Ramos (cell line): ENCODE results near the gene TMEM158.

Source experiments
- in situ Hi-C: fragments of 300-500 bp; cut with MboI; formaldehyde crosslinking; loops from one replicate; pipeline ENCODE4 v1.14.3; 2022; ENCODE audit warnings: low sequenced_read_pairs; ENCODE audit not compliant: unreplicated experiment

TMEM158 gene

DNA sequence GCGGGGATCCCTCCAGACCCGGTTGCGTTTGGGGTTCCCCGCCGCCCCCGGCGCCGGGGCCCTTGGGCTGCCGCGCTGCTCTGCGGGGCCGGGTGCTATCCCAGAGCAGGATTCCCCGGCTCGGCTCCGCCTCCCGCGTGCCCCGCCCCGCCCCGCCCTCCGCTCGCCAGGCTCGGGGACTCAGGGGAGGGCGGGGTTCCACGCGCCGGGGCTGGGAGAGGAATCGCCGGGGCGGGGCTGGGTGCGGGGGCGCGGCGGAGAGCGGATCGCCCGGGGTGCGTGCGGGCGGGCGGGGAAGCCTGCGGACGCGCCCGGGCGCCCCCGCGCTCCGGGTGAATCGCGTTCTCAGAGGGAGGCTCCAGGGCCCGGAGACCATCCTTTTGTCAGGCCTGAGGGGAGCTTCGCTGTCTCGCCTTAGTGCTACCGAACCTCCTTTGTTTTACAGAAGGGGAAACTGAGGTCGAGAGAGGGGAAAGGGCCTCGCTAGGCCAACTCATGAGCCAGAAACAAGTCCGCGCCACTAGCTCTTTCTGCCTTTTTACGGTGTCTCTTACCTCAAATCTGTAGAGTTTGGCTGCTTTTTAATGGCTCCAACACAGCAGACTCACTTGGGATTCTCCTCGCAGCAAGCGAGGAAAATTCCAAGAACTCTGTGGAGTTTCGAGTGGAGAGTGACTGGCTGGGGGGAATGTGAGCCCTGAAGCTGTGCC is at the start of gene TMEM158:
Gene TMEM158 (minus strand): TSS at position 82 of the 710 bp plus-strand sequence. CDS start 260 bp downstream, outside the sequence.
- in situ Hi-C loops = no loop called here

DNA sequence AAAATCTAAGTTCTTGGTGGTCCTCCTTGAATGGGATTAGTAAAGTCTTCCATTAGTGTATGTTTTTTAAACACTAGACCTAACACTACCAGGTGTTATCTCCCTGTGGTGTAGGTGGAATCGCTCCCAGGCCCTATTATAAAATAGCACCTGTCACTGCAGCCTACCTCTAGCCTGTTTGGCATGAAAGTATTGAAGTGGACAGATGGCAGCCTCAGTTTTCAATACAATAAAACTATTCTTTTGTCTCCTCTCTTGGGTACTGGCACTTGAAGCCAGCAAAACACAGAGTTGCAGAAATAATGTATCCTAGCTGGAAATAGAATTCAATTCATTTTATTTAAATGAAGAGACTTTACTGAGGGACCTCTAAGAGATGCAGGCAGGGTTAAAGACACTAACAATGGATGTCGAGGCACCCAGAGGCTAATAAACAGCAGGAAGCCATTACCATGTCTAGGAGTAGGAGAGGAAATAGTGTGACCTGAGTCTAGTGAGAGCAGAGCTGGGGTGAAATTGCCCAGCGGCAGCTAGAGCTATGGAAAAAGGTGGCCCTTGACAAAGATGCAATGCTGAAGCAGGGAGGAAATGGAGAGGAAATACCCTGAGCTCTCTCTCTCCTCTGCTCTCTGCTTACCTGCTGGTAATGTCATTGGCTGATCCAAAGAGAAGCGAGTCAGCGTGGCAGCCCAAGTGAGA is 49.1 kb upstream of the TMEM158 start:
- in situ Hi-C loops = no loop called here

DNA sequence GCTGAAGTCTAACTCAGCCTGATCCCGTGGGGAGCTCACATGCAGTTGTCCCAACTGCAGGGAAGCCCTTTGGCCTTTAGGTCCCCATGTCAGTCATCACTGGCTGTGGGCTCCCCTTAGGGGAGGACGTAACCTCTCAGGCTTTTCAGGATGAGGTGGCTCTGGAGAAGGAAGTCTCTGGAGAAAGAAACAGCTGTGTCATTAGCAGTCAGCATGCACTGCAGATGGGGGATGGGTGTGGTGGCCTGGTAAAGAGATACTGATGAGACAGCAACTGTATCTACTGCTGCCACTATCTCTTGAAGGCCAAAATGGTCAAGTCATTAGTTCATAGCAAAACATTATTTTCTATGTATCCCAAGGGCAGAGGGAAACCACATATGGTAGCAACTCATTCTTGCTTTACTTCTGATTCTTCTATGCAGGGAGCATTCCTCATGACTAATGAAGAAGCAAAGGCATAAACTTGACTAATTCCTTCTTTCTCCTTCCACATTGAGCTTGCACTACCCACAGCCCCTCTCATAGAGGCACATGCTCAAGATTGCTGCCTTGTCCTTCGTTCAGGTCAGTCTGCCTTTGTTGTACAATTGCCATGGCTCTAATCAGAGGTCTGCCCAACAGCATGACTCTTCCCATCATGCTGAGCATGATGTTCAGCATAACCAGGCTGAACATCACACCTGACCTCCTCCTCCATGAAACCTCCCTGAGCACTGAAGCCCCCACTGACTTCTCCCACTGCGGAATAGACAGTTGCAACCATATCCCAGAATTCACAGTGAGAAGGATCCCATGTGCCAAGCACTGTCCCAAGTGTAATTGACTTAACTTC is 47.8 kb upstream of the TMEM158 start:
- in situ Hi-C loops = no loop called here

DNA sequence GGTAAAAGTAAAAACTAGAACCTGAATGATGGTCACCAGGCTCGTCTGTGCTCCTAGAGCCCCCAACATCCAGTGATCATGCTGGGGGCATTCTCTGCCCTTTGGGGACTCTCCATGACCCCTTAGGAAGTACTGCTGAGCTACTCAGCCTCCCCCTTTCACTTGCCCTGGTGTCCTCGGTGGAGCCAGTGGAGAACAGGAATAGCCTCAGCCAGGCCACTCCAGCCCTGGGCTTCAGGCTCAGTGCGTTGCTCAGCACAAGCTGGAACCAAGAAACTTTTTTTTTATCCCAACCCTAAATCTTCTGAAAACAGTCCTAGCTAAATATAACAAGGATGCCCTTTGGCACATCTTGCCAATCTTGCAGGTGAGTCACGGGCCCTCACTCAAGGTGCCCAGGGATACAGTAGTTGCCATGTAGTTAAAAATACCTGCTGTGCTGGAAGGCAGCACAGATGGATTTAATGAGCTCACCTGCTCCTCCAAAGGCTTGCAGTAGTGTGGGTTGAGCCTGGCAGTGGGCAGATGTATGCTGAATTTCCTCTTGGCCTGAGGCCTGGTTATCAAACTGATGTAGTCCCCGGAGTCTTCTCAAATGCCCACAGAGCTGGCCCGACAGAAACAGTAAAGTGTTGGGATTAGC is 46.9 kb upstream of the TMEM158 start:
- in situ Hi-C loops = no loop called here

DNA sequence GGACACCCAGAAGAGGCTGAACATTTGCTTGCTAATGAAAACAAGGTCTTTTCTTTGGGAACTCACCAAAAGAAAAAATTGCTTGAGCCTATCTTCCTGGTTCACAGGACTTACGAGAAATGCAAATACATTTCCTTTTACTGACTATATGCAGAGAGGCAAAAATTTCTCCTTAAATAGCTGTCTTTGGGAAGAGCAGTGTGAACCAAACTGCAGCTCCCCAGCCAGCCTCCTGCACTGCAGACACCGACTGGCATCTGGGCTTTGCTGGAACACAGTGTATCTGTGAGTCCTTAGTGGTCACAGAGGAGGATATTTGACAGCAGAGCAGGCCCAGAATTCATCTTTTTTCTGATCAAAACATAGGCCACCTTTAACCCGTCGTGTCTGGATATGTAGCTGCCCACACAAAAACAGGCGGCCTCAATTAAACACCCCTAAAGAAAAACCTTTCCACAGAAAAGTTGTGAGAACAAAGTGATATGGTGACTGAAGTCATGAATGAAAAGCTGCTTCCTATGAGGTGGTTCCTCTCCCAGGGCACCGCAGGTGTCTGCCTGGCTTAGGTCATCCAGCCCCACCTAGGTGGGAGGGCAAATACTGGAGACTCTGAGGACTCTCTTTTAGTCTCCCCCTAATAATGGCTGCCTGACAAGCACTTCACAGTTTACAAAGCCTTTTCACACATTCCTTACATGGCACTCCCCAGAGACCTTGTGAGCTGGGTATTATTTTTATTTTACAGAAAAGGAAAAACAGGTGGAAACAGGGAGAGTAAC is 46.1 kb upstream of the TMEM158 start:
- in situ Hi-C loops = no loop called here

DNA sequence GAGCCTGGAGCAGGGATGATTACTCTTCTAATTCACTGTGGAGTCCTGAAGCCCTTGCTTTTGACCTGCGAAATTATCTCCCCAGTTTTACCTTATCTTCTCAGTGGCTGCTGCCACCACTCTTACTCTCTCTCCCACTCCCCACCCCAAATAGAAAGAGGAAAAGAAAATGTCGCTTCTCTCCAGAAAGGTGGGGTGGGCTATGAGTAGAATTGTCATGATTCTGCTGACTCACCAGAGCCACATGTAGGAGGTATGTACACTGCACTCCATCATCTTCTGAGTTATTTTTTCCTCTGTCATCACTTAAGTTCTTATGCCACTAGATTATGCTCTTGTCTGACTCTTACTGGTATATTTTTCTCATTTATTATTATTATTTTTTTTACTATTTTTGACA is 43.9 kb upstream of the TMEM158 start:
- in situ Hi-C loops = no loop called here

DNA sequence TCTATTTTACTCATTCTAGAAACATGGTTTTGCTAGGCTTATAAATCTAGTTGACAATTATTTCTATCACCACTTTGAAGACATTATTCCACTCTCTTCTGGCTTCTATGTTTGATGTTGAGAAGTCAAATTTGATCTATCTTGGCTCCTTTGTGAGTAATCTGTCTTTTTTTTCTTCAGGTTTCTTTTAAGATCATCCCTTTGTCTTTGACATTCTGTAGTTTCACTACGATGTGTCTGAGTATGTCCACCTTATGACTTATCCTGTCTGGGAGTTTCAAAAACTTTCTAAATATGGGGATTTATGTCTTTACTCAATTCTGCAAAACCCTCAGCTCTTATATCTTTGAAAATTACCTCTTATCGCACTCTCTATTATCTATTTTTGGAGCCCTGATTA is 41.0 kb upstream of the TMEM158 start:
- in situ Hi-C loops = no loop called here

DNA sequence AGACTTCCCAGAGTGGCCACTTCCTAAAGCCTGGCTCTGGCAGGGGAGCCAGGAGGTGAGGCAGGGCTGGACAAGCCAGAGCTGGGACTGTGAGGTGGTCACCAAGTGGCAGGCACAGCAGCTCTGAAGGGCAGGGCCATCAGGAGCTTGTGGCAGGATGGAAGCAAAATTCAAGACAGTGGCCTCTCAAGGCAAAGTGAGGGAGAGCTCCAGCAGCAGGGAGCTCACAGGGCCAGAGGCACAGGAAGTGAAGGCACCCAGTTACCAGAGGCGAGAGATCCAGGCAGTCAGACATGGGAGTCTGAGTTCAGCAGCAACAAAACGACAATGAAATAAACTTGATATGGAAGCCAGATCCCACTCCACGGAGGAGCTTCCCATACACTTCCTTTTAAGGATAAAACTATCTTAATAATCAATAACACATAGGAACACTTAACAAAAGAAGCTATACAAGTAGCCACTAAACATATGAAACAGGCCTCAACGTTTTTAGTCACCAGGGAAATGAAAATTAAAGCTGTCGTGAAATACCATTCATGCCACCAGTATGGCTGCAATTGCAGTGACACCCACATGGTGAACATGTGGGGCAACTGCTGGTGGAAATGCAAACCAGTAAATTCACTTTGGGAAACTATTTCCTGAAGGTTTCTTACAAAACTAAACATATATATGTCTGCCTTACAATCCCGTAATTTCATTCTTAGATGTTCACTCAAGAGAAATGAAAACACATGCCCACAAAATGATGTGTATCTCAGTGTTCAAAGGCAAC is 35.4 kb upstream of the TMEM158 start:
- in situ Hi-C loops = no loop called here

DNA sequence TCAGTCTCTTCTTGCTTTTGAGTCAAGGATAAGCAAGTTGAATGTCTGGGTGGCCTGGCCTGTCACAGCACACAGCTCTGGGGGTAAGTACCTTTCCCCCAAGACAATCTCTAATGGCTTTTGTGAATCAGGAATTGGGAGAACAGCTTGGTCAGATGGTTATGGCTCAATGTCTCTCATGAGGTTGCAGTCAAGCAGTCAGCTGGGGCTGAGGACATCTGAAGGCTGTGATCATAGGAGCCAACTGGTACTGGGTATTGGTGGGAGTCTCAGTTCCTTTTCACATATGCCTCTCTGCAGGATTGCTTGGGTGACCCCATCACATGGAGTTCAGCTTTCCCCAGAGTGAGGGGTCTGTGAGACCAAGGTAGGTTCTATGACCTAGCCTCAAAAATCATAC is 33.0 kb upstream of the TMEM158 start:
- in situ Hi-C loops = no loop called here

DNA sequence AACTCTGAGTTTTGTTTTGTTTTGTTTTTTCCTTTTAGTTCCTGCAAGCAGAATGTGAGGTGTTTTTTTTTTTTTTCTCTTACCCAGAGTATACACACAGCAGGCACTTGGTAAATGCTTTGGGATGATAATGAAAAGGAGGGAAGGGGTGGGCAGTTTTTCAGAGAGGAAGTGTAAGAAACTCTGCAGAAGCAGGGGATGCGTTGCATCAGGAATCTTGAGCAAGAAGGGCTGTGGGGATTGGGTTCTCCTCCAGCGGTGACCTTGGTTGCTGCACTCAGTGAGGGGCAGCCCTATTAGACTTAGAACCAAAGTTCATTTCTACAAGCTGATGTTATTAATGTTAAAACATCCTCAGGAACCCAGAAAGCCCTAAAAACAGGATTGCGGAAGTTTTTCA is 32.2 kb upstream of the TMEM158 start:
- in situ Hi-C loops = no loop called here

DNA sequence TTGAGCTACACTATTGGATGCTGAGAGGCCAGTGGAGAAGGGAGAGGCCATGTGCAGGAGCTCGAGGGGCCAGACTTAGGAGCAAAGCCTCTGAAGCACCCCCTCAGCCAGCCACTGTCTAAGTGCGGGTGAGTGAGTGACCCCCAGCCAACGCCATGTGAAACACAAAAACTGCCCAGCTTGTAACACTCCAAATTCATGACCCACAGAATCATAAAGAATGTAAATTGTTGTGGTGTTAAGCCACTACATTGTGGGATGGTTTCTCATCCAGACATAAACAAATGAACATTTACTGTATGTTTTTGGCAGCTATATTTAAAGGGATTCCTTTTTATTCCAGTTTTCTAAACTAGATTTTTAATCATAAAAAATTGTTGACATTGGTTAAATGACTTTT is 27.2 kb upstream of the TMEM158 start:
- in situ Hi-C loops = no loop called here

DNA sequence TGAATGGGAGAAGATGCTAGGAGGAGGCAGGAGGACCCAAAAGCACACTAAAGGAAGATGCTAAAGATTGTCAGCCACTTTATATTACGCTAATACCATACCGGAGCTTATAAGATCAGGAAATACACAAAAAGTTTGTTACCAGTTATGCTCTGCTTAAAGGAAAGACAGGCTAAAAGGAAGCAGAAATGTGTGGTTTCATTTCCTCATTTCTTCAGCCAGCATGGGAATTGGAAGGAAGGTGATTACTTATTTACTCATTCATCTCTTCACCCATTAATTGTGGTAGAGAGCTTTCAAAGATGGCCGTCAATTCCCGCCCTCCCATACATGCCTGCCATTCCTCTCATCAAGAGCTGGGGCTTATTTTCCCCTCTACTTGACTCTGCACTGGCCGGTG is 26.7 kb upstream of the TMEM158 start:
- in situ Hi-C loops = no loop called here

DNA sequence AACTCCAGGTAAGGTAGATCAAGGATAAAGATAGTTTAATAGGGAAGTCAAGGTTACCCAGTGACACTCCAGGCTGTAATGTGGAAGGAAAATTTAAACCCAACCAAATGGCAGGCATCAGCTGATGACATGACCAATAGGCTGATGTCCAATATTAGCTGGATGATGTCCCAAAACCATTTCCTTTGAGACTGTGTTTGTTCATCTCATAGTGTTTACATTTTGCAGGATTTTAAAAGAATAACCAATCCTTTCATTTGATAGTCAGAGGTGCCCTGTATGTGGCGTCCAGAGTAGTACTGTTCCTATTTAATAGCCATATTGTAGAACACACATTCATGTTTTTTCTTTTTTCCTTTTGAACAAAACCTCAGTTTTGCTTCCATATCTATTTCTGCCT is 23.3 kb upstream of the TMEM158 start:
- in situ Hi-C loops = no loop called here

DNA sequence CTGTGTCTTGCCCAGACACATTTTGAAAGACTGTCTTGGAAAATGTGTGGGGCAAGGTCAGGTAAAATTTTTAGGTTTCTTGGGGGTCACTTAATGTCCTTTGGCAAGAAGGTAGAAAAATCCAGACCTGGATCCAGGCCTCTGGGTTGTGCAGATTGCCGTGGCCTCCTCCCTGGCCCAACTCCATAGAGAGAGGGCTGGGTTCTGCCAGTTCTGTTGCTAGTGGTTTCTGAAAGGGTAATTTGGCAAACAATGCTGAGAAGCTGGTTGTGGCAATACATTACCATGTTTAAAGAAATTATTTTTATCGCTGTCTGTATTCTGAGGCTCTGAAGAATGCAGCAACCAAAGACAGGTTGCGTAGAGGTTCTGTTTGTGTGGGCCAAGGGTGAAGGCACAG is 20.2 kb upstream of the TMEM158 start:
- in situ Hi-C loops = no loop called here

DNA sequence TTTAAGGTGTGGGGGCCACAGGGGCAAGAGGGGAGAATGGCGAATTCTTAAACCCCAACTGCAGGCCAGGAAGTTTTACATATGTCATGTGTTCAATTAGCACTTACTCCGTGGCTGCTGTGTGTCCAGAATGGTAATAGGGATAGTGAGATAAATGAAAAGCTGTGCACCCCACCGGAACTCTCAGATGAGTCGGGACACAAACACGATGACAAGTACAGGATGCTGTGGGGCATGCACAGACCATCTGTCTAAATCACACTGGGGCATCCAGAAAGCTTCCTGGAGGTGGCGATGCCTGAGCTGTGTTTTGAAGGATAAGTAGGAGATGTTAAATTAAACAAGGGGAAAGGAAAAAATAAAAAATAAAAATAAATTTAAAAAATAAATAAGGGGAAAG is 18.3 kb upstream of the TMEM158 start:
- in situ Hi-C loops = no loop called here

DNA sequence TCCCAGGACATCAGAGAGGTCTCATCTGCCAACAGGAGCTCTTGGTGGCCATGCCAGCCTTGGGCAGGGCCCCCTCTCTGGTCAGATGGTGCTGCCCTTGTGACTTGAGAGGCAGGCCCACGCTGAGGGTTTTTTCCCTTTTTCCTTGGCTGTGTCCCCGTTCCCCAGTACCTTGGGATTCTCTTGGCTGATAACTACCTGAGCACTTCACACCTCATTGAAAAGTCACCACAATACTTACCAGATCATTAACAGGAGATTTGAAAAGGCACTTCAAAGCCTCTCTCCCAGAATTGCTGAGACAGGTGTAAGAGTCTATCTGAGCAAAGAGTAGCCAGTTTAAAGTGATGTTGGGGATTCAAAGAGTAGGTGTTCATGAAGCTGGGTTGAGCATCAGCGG is 15.1 kb upstream of the TMEM158 start:
- in situ Hi-C loops = no loop called here

DNA sequence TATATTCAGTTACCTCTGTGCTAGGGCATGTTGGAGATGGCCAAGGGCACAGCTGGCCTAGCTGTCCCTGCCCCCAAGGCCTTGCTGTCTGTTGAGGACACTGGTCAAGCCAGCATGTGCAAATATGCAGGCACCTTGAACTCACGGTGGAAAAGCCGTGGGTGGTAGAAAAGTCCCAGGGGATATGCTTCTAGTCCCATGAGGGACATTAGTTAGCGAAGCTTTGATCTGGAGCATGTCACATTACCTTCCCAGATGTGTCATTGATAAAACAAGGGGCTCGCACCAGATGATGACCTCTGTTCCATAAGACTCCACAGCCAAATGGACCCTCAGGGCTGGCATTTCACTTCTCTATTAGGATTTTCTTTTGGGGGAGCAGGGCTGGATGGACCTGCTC is 14.2 kb upstream of the TMEM158 start:
- in situ Hi-C loops = no loop called here

DNA sequence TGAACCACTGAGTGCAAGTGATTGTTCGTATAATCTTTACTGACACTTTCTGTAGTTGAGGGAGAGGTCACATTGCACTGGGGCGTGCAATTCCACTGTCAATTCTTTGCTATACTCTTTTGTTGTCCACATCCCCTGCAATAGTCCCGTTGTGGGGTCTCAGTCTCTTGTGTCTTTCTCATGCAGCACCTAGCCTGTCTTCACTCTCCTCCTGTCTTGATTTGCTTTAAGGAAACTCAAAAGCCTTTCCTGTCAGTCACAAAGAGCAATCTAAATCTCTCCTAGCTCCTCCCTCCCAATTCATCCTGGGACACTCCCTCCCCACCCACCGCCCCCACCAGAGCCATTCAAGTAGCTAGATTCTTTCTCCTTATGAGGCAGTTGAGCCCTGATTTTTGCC is 13.2 kb upstream of the TMEM158 start:
- in situ Hi-C loops = no loop called here

DNA sequence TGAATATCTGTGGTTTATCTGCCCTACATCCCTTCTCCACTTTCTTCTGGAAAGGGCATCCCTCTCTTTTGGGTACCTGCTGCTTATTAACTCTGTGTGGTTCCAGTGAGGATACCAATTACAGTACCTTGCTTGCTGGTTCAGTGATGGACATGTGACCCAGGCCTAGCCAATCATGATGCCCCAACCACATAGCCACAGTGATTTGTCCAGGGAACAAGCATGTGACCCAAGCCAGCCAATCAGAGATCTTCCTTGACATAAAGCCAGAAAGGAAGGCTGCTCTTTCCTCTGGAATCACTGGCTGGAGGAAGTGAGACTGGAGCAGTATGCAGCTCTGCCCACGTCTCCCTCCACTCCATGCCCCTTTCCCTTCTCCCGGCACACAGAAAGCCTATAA is 10.9 kb upstream of the TMEM158 start:
- in situ Hi-C loops = no loop called here
